Uterus (tissue), 2 donors: ENCODE data around the gene KLHL15.

Experiments used
- POLR2A ChIP-seq, 2 donors: fragments of 450-650 bp; IDR thresholded peaks; one replicate each; pipeline ENCODE4 v1.6.1; 2016; ENCODE audit warnings: antibody characterized with exemption in 2 of 2, mild to moderate bottlenecking in 1 of 2, moderate library complexity in 1 of 2
- TF ChIP-seq, protein P1 (sequence below), 4 experiments: fragments of 200-600 bp in 2 of 4; fragments of 450-650 bp in 2 of 4; sonication (generic) in 2 of 4; IDR thresholded peaks; one replicate each; pipeline ENCODE4 v1.5.1; 2016 to 2019; ENCODE audit warnings: antibody characterized with exemption in 4 of 4, mild to moderate bottlenecking in 2 of 4, moderate library complexity in 1 of 4

DNA sequence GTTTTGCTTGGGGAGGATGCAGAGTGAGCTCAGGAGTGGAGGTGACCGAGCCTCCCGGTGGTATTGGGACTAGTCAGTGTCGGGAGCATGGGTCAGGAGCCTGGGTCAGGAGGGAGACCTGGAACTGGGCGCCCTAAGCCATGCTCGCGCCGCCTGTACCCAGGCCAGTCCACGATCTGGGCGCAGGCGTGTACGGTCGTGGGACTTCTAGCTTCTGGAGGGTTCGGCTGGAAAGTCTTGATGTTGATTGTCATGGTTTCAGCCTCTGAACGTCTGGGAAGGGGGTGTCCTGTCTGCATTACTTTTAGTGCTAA, 28.0 kb upstream of the KLHL15 start:
- TF ChIP-seq, protein P1, sequence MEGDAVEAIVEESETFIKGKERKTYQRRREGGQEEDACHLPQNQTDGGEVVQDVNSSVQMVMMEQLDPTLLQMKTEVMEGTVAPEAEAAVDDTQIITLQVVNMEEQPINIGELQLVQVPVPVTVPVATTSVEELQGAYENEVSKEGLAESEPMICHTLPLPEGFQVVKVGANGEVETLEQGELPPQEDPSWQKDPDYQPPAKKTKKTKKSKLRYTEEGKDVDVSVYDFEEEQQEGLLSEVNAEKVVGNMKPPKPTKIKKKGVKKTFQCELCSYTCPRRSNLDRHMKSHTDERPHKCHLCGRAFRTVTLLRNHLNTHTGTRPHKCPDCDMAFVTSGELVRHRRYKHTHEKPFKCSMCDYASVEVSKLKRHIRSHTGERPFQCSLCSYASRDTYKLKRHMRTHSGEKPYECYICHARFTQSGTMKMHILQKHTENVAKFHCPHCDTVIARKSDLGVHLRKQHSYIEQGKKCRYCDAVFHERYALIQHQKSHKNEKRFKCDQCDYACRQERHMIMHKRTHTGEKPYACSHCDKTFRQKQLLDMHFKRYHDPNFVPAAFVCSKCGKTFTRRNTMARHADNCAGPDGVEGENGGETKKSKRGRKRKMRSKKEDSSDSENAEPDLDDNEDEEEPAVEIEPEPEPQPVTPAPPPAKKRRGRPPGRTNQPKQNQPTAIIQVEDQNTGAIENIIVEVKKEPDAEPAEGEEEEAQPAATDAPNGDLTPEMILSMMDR (IDR thresholded peaks at IDR 0.05): no peak
- TF ChIP-seq POLR2A (IDR thresholded peaks at IDR 0.05): no peak
